ENCODE results near the gene LHFPL4. TPM values are rescaled to one million over a fixed set of nuclear protein-coding genes. Genes with fewer than 3 reads are reported as not detected.
"Not testable (repeated sequence)": the region's sequence is repeated elsewhere in the genome, so short reads cannot be mapped to it uniquely, and the experiment has no call there.

Gene LHFPL4
- total RNA-seq, result not detected
- long read RNA-seq, partial matches to known transcripts, result 0 of 2 reads
- long read RNA-seq, other reads (novel, unspliced or antisense), result 2 of 2 reads

DNA sequence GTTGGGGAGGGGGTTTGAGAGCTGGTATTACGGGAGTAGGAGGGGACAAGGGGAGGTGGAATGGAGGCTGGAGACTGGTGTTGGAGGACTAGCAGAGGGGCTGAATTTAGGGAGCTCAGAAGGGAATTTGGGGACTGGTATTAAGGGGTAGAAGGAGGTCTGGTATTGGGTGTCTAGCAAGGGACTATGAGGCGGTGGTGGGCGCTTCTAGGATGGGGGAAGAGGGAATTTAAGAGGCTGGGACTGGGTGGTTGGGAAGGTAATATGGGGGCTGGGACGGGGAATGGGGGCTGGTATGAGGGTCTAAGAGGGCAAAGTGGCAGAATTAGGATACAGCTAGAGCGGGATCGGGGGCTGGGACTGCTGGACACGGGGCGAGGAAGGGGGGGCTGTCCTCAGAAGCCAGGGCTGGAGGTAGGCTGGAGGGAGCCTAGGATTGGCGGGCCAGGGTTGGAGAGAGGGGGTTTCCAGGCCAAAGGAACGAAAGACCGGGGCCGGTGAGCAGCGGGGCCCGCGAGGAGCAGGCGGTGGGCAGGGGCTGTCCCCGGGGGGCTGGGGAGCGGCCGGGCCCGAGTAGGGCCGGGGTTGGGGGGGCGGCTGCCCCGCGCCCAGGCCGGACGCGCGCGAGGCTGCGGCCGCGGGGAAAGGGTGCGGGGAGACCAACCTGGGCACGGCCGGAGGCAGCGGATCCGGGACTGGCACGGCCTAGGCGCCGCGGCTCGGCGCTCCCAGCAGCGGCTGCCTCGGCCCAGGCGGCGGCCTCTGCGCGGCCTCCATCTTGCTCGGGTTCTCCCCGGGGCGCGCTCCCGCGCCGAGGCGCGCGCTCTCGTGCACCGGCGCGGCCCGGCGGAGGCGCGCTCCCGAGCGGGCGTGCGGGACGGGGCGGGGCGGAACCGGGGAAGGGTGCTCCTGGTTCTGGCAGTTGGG lies at the start of gene LHFPL4:
TSS of gene LHFPL4 (minus strand) at position 802 of the 927 bp plus-strand sequence. CDS start 1,143 bp downstream, outside the sequence.
- TF ChIP-seq, protein P1, sequence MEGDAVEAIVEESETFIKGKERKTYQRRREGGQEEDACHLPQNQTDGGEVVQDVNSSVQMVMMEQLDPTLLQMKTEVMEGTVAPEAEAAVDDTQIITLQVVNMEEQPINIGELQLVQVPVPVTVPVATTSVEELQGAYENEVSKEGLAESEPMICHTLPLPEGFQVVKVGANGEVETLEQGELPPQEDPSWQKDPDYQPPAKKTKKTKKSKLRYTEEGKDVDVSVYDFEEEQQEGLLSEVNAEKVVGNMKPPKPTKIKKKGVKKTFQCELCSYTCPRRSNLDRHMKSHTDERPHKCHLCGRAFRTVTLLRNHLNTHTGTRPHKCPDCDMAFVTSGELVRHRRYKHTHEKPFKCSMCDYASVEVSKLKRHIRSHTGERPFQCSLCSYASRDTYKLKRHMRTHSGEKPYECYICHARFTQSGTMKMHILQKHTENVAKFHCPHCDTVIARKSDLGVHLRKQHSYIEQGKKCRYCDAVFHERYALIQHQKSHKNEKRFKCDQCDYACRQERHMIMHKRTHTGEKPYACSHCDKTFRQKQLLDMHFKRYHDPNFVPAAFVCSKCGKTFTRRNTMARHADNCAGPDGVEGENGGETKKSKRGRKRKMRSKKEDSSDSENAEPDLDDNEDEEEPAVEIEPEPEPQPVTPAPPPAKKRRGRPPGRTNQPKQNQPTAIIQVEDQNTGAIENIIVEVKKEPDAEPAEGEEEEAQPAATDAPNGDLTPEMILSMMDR (IDR thresholded peaks at IDR 0.05), result no peak
- DNase-seq (no peak), ATAC-seq (no peak)
- Histone ChIP-seq H3K27ac (no peak within 1 kb of the TSS), H3K36me3 (no peaks in the 10 kb centered on the region), H3K27me3 (peaks cover 27% of the 10 kb centered on the region), H3K9me3 (no peaks in the 10 kb centered on the region), H3K4me1 (no peaks in the 10 kb centered on the region), H3K4me3 (no peak within 1 kb of the TSS)
- intact Hi-C loops (cut with DNase I), result no loop called here

- ATAC-seq (no peak), DNase-seq (no peak)
- no peaks in the 10 kb centered on the region for H3K4me1 ChIP-seq
- TF ChIP-seq, protein P1 (IDR thresholded peaks at IDR 0.05), result no peak
- no peak overlapping the region for H3K27ac ChIP-seq
- intact Hi-C loops (cut with DNase I), result no loop called here
- H3K36me3 ChIP-seq, result no peaks in the 10 kb centered on the region
- H3K9me3 ChIP-seq, result no peaks in the 10 kb centered on the region
- no peak overlapping the region for H3K4me3 ChIP-seq
- H3K27me3 ChIP-seq, result no peaks in the 10 kb centered on the region
These were observed 49.0 kb upstream of the LHFPL4 start for GRCh38 chr3:9602620-9603019.

GRCh38 chr3:9601006-9601581 lies 47.5 kb upstream of the LHFPL4 start:
- H3K27ac ChIP-seq; H3K36me3 ChIP-seq; H3K4me1 ChIP-seq; H3K27me3 ChIP-seq; H3K9me3 ChIP-seq; DNase-seq; ATAC-seq; intact Hi-C loops (cut with DNase I): not testable (repeated sequence)
- H3K4me3 ChIP-seq, result peak overlapping the region; percentile 26

DNA sequence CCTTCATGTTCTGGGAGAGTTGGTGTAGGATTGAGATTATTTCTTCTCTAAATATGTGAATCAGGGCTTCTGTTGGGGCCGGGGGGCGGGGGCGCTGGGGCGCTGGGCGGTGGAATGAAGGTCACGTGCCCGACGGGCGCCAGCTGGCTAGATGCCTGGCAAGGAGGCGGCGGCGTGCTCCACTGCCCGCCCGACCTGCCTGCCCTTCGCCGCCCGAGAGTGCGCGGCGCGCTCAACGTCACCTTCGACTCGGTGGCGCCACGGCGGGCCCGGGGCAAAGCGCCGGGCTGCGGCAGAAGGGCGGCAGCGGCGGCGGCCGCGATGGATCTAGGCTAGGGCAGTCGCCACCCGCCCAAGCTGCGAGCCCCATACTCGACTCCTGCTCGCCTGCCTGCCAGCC lies 47.0 kb upstream of the LHFPL4 start:
- no peak overlapping the region for H3K27ac ChIP-seq
- no peaks in the 10 kb centered on the region for H3K9me3 ChIP-seq
- H3K4me3 ChIP-seq, result peak overlapping the region; percentile 26
- ATAC-seq, result peak; percentile 94
- intact Hi-C loops (cut with DNase I), result no loop called here
- TF ChIP-seq, protein P1 (IDR thresholded peaks at IDR 0.05), result no peak
- no peaks in the 10 kb centered on the region for H3K27me3 ChIP-seq
- DNase-seq, result peak; percentile 83
- no peaks in the 10 kb centered on the region for H3K4me1 ChIP-seq
- H3K36me3 ChIP-seq, result no peaks in the 10 kb centered on the region

GRCh38 chr3:9598783-9599387 lies 45.3 kb upstream of the LHFPL4 start:
- H3K4me1 ChIP-seq, result no peaks in the 10 kb centered on the region
- DNase-seq (no peak), ATAC-seq (no peak)
- H3K36me3 ChIP-seq, result no peaks in the 10 kb centered on the region
- no peak overlapping the region for H3K27ac ChIP-seq
- TF ChIP-seq, protein P1 (IDR thresholded peaks at IDR 0.05), result no peak
- no peak overlapping the region for H3K4me3 ChIP-seq
- intact Hi-C loops (cut with DNase I), result no loop called here
- no peaks in the 10 kb centered on the region for H3K27me3 ChIP-seq
- H3K9me3 ChIP-seq, result no peaks in the 10 kb centered on the region

GRCh38 chr3:9595877-9596276 lies 42.3 kb upstream of the LHFPL4 start:
- intact Hi-C loops (cut with DNase I), result no loop called here
- Histone ChIP-seq H3K4me3 (no peak overlapping the region), H3K4me1 (no peaks in the 10 kb centered on the region), H3K27ac (no peak overlapping the region), H3K27me3 (no peaks in the 10 kb centered on the region), H3K9me3 (no peaks in the 10 kb centered on the region), H3K36me3 (no peaks in the 10 kb centered on the region)
- TF ChIP-seq, protein P1 (IDR thresholded peaks at IDR 0.05), result no peak
- ATAC-seq (no peak), DNase-seq (no peak)

- ATAC-seq; DNase-seq; intact Hi-C loops (cut with DNase I): not testable (repeated sequence)
These were observed 38.2 kb upstream of the LHFPL4 start for GRCh38 chr3:9591781-9592180.

More at GRCh38 chr3:9591781-9592180, 38.2 kb upstream of the LHFPL4 start:
- not testable (repeated sequence) for H3K9me3 ChIP-seq, H3K27me3 ChIP-seq, H3K36me3 ChIP-seq, H3K4me1 ChIP-seq, H3K27ac ChIP-seq, H3K4me3 ChIP-seq
